Measurements from ENCODE around the gene CCBE1. TPM values are rescaled to one million over a fixed set of nuclear protein-coding genes. Genes with fewer than 3 reads are reported as not detected.

The CCBE1 gene
- total and polyA plus RNA-seq, 9 of the 15 experiments (the other 6 are each of a cell fraction or from before 2014, with no cell fraction given): 0.20 TPM; not detected in 8

- in situ Hi-C loops (cut with MboI): no loop called here
- CTCF ChIA-PET (ENCODE audit: low intra/inter-chr PET ratio): no interaction called here
- no peak for ATAC-seq
These were observed 135.6 kb downstream of the CCBE1 start for GRCh38 chr18:59561612-59562011.

More at GRCh38 chr18:59561612-59562011, 135.6 kb downstream of the CCBE1 start:
- TF ChIP-seq KAT8 (IDR thresholded peaks at IDR 0.05; ENCODE audit: low read depth) (no peak), NR2F6 (CRISPR knock-in tag; IDR thresholded peaks at IDR 0.05) (no peak), ARID3B (CRISPR knock-in tag; IDR thresholded peaks at IDR 0.05; ENCODE audit: borderline replicate concordance) (no peak), ZBTB43 (CRISPR knock-in tag; IDR thresholded peaks at IDR 0.05) (no peak), SAFB (IDR thresholded peaks at IDR 0.05; ENCODE audit: borderline replicate concordance, low read depth, low read length) (no peak), TCF7 (IDR thresholded peaks at IDR 0.05; ENCODE audit: borderline replicate concordance) (no peak), YBX1 (IDR thresholded peaks at IDR 0.05) (no peak), BDP1 (IDR thresholded peaks at IDR 0.05; ENCODE audit: insufficient read depth, insufficient read length) (no peak), ZKSCAN1 (IDR thresholded peaks at IDR 0.05; ENCODE audit: low read depth, low read length) (no peak), L3MBTL2 (IDR thresholded peaks at IDR 0.05) (no peak), SNIP1 (IDR thresholded peaks at IDR 0.05; ENCODE audit: low read depth) (no peak)
- peaks cover 0 to 9% of the 10 kb centered on the region in 2 experiments; a peak in 1 of 5 replicates for H3K27me3 ChIP-seq (ENCODE audit: control insufficient read depth in 2 of 2, insufficient read depth in 2 of 2, low read length in 2 of 2)
- H3K79me2 ChIP-seq (ENCODE audit: control insufficient read depth, insufficient read depth, low read length): no peaks in the 10 kb centered on the region
- no peaks in the 10 kb centered on the region for H3K36me3 ChIP-seq (ENCODE audit: control insufficient read depth, insufficient read depth, low read length)
- H3K4me3 ChIP-seq: no peak overlapping the region
- POLR2A ChIA-PET: no interaction called here
- no peaks in the 10 kb centered on the region for H3K4me1 ChIP-seq (replicated peaks in 1 of 2; ENCODE audit: control insufficient read depth in 2 of 2, insufficient read depth in 2 of 2, low read length in 2 of 2)
- no peaks in the 10 kb centered on the region for H3K9me1 ChIP-seq (ENCODE audit: control insufficient read depth, insufficient read depth, low read length)
- FAIRE-seq (no peak), DNase-seq (ENCODE audit: extremely low read depth in 1 of 4, low spot score in 3 of 4) (no peak)
- no peak overlapping the region for H2AFZ ChIP-seq (ENCODE audit: low read depth, low read length)
- BruUV-seq (replicated peaks): no TSS peak
- no peak overlapping the region for H3K9ac ChIP-seq (ENCODE audit: insufficient read depth in 1 of 2, low read depth in 2 of 2, low read length in 2 of 2)
- WGBS (ENCODE audit: insufficient coverage, low coverage, missing lambda C conversion rate): 15% methylated on average over 3 of the region's 5 CpGs
- no peak overlapping the region for H3K27ac ChIP-seq (ENCODE audit: extremely low read depth, low read depth, low read length)
- no peak overlapping the region for H3K4me2 ChIP-seq (ENCODE audit: insufficient read depth, low read length)
- no peaks in the 10 kb centered on the region for H4K20me1 ChIP-seq (replicated peaks; ENCODE audit: control insufficient read depth, insufficient read depth, low read length)
- H3K9me3 ChIP-seq (replicated peaks; ENCODE audit: control insufficient read depth, insufficient read depth, low read depth, low read length): no peaks in the 10 kb centered on the region
- intact Hi-C loops (cut with micrococcal nuclease): no loop called here
